K562 (cell line): ENCODE measurements around the gene PLTP. TPM values are rescaled to one million over a fixed set of nuclear protein-coding genes. Genes with fewer than 3 reads are reported as not detected.

Source experiments
- C11orf30 ChIP-seq: fragments of 450-650 bp; IDR thresholded peaks from 2 replicates; pipeline ENCODE4 v1.6.1; 2016; ENCODE audit warnings: low read depth, mild to moderate bottlenecking
- CBFA2T3 ChIP-seq: fragments of 450-650 bp; IDR thresholded peaks from 2 replicates; pipeline ENCODE4 v1.6.1; 2017
- CBFB ChIP-seq: sonication (generic); formaldehyde crosslinking; IDR thresholded peaks from 2 replicates; pipeline ENCODE4 v1.4.0; 2020; ENCODE audit warnings: mild to moderate bottlenecking, missing genetic modification reagents
- FOXP1 ChIP-seq: sonication (generic); formaldehyde crosslinking; IDR thresholded peaks from 2 replicates; pipeline ENCODE4 v1.8.0; 2022; ENCODE audit warnings: mild to moderate bottlenecking, missing genetic modification reagents
- GABPB2 ChIP-seq: fragments of 250-450 bp; sonication (Bioruptor Pico); conservative IDR thresholded peaks from 2 replicates; pipeline ENCODE4 v1.5.1; 2021; ENCODE audit warnings: mild to moderate bottlenecking
- HNRNPK ChIP-seq: fragments of 200-400 bp; formaldehyde crosslinking; IDR thresholded peaks from one replicate; pipeline ENCODE4 v1.6.1; 2018; ENCODE audit warnings: mild to moderate bottlenecking, low read depth, low read length; ENCODE audit not compliant: poor library complexity, severe bottlenecking
- NR4A1 ChIP-seq, 2 experiments: fragments of 250-450 bp in 1 of 2; fragments of 450-650 bp in 1 of 2; sonication (Bioruptor Pico) in 1 of 2; IDR thresholded peaks; 2 replicates each; pipeline versions ENCODE4 v1.4.0 to v1.6.1; 2016 to 2020; ENCODE audit warnings: mild to moderate bottlenecking in 2 of 2, missing compliant biosample characterization in 1 of 2, missing genetic modification characterization in 1 of 2, moderate library complexity in 1 of 2
- SOX6 ChIP-seq: fragments of 450-650 bp; IDR thresholded peaks from 2 replicates; pipeline ENCODE4 v1.6.1; 2014; ENCODE audit warnings: mild to moderate bottlenecking
- TARDBP ChIP-seq: fragments of 450-650 bp; IDR thresholded peaks from 2 replicates; pipeline ENCODE4 v1.6.1; 2016
- TBP ChIP-seq: optimal IDR thresholded peaks from 2 replicates; pipeline ENCODE3; 2011; ENCODE audit warnings: low read depth, low read length, improper control_type of control experiment
- TCF7 ChIP-seq: sonication (generic); IDR thresholded peaks from 2 replicates; pipeline ENCODE4 v1.6.1; 2016; ENCODE audit warnings: antibody characterized with exemption, borderline replicate concordance
- TRIM24 ChIP-seq, 2 experiments: fragments of 450-650 bp; IDR thresholded peaks; 2 replicates each; pipeline ENCODE4 v1.6.1; 2016
- ZNF311 ChIP-seq: fragments of 250-450 bp; sonication (Bioruptor Pico); IDR thresholded peaks from 2 replicates; pipeline ENCODE4 v1.4.0; 2020; ENCODE audit warnings: mild to moderate bottlenecking, moderate library complexity
- ZNF444 ChIP-seq: fragments of 250-450 bp; sonication (Bioruptor Pico); IDR thresholded peaks from 2 replicates; pipeline ENCODE4 v1.4.0; 2020; ENCODE audit warnings: mild to moderate bottlenecking, moderate library complexity
- polyA plus RNA-seq, 8 experiments: library from polyadenylated mRNA; depleted of rRNA in 4 of 8; stranded (reverse) in 5 of 8; unstranded in 3 of 8; fragments of >200 nt; fragmentation: Nextera tagmentation in 2 of 8; fragmentation: Illumina TruSeq in 1 of 8; extraction: Ambion mirVana in 2 of 8; extraction: Trizol in 1 of 8; gene quantifications; 2 replicates each; pipeline versions ENCODE4 v1.2.1 to v1.2.3, GENCODE V29; 2011 to 2014; ENCODE audit warnings: inconsistent platforms in 1 of 8, missing spikeins in 1 of 8
- total RNA-seq, 7 experiments: library from RNA; depleted of rRNA in 6 of 7; stranded (reverse); fragments of >200 nt in 6 of 7; fragmentation: Illumina TruSeq in 2 of 7; extraction: Trizol in 2 of 7; gene quantifications; 2 replicates each; pipeline versions ENCODE4 v1.2.1 to v1.2.3, GENCODE V29; 2011 to 2021; ENCODE audit warnings: low replicate concordance in 1 of 7
- TF ChIP-seq, protein P1 (sequence below): sonication (generic); formaldehyde crosslinking; IDR thresholded peaks from 2 replicates; pipeline ENCODE4 v1.8.1; 2022; ENCODE audit warnings: missing genetic modification reagents
- TF ChIP-seq, protein P2 (sequence below): fragments of 450-650 bp; conservative IDR thresholded peaks from 2 replicates; pipeline ENCODE4 v1.6.1; 2016; ENCODE audit warnings: missing genetic modification characterization, low read depth, mild to moderate bottlenecking, missing compliant biosample characterization, moderate library complexity
- TF ChIP-seq, protein P3 (sequence below), 2 experiments: fragments of 450-650 bp in 1 of 2; IDR thresholded peaks; 2 replicates each; pipeline ENCODE4 v1.6.1; 2011 to 2017; ENCODE audit warnings: low read depth in 2 of 2, antibody characterized with exemption in 1 of 2, borderline replicate concordance in 1 of 2, low read length in 1 of 2, mild to moderate bottlenecking in 1 of 2, mixed read lengths in 1 of 2; ENCODE audit not compliant: control insufficient read depth in 1 of 2
- TF ChIP-seq, protein P4 (sequence below): fragments of 250-450 bp; sonication (Bioruptor Pico); IDR thresholded peaks from 2 replicates; pipeline ENCODE4 v1.4.0; 2020; ENCODE audit warnings: mild to moderate bottlenecking, moderate library complexity, borderline replicate concordance

The PLTP gene
- total and polyA plus RNA-seq, 9 of the 15 experiments (the other 6 are each of a cell fraction or from before 2014, with no cell fraction given), result 2.8 to 29.3 (median 17.6) TPM

DNA sequence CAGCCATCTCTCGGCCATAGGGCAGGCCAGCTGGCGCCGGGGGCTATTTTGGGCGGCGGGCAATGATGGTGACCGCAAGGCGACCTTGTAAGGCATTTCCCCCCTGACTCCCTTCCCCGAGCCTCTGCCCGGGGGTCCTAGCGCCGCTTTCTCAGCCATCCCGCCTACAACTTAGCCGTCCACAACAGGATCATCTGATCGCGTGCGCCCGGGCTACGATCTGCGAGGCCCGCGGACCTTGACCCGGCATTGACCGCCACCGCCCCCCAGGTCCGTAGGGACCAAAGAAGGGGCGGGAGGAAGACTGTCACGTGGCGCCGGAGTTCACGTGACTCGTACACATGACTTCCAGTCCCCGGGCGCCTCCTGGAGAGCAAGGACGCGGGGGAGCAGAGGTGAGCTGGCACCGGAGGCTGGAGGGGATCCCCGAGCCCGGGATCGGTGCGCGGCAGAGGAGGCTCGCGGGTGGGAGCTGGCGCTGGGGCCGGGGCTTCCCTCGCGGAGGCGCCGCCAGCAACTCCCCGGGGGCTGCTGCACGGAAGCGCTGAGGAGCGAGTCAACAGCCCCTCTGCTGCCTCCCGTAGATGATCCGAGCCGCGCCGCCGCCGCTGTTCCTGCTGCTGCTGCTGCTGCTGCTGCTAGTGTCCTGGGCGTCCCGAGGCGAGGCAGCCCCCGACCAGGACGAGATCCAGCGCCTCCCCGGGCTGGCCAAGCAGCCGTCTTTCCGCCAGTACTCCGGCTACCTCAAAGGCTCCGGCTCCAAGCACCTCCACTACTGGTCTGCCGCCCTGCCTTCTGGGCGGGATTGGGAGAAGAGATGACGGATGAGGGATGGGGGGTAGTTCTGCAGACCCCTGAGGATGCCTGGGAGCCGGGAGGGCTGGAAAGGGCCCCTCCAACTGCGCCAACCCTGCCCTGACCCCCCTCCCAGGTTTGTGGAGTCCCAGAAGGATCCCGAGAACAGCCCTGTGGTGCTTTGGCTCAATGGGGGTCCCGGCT is 20.7 kb downstream of the PLTP start, which contains the start of the genes CTSA and NEURL2 (continued):
- TF ChIP-seq, protein P1, sequence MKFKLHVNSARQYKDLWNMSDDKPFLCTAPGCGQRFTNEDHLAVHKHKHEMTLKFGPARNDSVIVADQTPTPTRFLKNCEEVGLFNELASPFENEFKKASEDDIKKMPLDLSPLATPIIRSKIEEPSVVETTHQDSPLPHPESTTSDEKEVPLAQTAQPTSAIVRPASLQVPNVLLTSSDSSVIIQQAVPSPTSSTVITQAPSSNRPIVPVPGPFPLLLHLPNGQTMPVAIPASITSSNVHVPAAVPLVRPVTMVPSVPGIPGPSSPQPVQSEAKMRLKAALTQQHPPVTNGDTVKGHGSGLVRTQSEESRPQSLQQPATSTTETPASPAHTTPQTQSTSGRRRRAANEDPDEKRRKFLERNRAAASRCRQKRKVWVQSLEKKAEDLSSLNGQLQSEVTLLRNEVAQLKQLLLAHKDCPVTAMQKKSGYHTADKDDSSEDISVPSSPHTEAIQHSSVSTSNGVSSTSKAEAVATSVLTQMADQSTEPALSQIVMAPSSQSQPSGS (CRISPR knock-in tag), result peak; percentile 66; the same call in 1 of the 2 replicates
- TF ChIP-seq CBFA2T3 (0 out of 2 replicates have a peak, but pooled peaks have one; percentile 18), GABPB2 (no peak), ZNF444 (CRISPR knock-in tag) (no peak), CBFB (peak; percentile 79), FOXP1 (CRISPR knock-in tag) (0 out of 2 replicates have a peak, but pooled peaks have one; percentile 80), C11orf30 (peak; percentile 100), SOX6 (peak; percentile 55), HNRNPK (no peak), TRIM24 (IDR thresholded peaks at IDR 0.05) (peak in 1 of 2 experiments; percentile 50; a peak in 1 of 4 replicates), TARDBP (no peak), TCF7 (0 out of 2 replicates have a peak, but pooled peaks have one; percentile 43), ZNF311 (CRISPR knock-in tag) (no peak), NR4A1 (CRISPR knock-in tag; IDR thresholded peaks at IDR 0.05) (no peak), NR4A1 (tag; IDR thresholded peaks at IDR 0.05) (peak; percentile 56; the same call in 1 of the 2 replicates), TBP (peak; percentile 83)
- TF ChIP-seq, protein P2, sequence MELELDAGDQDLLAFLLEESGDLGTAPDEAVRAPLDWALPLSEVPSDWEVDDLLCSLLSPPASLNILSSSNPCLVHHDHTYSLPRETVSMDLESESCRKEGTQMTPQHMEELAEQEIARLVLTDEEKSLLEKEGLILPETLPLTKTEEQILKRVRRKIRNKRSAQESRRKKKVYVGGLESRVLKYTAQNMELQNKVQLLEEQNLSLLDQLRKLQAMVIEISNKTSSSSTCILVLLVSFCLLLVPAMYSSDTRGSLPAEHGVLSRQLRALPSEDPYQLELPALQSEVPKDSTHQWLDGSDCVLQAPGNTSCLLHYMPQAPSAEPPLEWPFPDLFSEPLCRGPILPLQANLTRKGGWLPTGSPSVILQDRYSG (tag), result no peak
- TF ChIP-seq, protein P3, sequence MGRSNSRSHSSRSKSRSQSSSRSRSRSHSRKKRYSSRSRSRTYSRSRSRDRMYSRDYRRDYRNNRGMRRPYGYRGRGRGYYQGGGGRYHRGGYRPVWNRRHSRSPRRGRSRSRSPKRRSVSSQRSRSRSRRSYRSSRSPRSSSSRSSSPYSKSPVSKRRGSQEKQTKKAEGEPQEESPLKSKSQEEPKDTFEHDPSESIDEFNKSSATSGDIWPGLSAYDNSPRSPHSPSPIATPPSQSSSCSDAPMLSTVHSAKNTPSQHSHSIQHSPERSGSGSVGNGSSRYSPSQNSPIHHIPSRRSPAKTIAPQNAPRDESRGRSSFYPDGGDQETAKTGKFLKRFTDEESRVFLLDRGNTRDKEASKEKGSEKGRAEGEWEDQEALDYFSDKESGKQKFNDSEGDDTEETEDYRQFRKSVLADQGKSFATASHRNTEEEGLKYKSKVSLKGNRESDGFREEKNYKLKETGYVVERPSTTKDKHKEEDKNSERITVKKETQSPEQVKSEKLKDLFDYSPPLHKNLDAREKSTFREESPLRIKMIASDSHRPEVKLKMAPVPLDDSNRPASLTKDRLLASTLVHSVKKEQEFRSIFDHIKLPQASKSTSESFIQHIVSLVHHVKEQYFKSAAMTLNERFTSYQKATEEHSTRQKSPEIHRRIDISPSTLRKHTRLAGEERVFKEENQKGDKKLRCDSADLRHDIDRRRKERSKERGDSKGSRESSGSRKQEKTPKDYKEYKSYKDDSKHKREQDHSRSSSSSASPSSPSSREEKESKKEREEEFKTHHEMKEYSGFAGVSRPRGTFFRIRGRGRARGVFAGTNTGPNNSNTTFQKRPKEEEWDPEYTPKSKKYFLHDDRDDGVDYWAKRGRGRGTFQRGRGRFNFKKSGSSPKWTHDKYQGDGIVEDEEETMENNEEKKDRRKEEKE (IDR thresholded peaks at IDR 0.05; ENCODE audit: borderline replicate concordance in 1 of 2, control insufficient read depth in 1 of 2, low read depth in 2 of 2, low read length in 1 of 2), result no peak
- TF ChIP-seq, protein P4, sequence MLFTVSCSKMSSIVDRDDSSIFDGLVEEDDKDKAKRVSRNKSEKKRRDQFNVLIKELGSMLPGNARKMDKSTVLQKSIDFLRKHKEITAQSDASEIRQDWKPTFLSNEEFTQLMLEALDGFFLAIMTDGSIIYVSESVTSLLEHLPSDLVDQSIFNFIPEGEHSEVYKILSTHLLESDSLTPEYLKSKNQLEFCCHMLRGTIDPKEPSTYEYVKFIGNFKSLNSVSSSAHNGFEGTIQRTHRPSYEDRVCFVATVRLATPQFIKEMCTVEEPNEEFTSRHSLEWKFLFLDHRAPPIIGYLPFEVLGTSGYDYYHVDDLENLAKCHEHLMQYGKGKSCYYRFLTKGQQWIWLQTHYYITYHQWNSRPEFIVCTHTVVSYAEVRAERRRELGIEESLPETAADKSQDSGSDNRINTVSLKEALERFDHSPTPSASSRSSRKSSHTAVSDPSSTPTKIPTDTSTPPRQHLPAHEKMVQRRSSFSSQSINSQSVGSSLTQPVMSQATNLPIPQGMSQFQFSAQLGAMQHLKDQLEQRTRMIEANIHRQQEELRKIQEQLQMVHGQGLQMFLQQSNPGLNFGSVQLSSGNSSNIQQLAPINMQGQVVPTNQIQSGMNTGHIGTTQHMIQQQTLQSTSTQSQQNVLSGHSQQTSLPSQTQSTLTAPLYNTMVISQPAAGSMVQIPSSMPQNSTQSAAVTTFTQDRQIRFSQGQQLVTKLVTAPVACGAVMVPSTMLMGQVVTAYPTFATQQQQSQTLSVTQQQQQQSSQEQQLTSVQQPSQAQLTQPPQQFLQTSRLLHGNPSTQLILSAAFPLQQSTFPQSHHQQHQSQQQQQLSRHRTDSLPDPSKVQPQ (CRISPR knock-in tag), result peak; percentile 64; the same call in 1 of the 2 replicates
